ENCODE results near the gene IPO11.

Gene IPO11

GRCh38 chr5:62489471-62489870 is 76.9 kb downstream of the IPO11 start:
- no peaks in the 10 kb centered on the region for H4K20me1 ChIP-seq (ENCODE audit: insufficient read depth, low read length, poor library complexity, severe bottlenecking)
- H3K27me3 ChIP-seq (ENCODE audit: insufficient read depth, low read length, poor library complexity, severe bottlenecking): no peaks in the 10 kb centered on the region
- TF ChIP-seq, protein P1, sequence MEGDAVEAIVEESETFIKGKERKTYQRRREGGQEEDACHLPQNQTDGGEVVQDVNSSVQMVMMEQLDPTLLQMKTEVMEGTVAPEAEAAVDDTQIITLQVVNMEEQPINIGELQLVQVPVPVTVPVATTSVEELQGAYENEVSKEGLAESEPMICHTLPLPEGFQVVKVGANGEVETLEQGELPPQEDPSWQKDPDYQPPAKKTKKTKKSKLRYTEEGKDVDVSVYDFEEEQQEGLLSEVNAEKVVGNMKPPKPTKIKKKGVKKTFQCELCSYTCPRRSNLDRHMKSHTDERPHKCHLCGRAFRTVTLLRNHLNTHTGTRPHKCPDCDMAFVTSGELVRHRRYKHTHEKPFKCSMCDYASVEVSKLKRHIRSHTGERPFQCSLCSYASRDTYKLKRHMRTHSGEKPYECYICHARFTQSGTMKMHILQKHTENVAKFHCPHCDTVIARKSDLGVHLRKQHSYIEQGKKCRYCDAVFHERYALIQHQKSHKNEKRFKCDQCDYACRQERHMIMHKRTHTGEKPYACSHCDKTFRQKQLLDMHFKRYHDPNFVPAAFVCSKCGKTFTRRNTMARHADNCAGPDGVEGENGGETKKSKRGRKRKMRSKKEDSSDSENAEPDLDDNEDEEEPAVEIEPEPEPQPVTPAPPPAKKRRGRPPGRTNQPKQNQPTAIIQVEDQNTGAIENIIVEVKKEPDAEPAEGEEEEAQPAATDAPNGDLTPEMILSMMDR (conservative IDR thresholded peaks at IDR 0.05; ENCODE audit: low read length): no peak
- TF ChIP-seq EZH2phosphoT487 (IDR thresholded peaks at IDR 0.05; ENCODE audit: borderline replicate concordance): no peak
- no peak overlapping the region for H3K9ac ChIP-seq (ENCODE audit: low read depth, low read length, poor library complexity, severe bottlenecking)
- H3K79me2 ChIP-seq (ENCODE audit: insufficient read depth, low read length): no peaks in the 10 kb centered on the region
- no peak overlapping the region for H2AFZ ChIP-seq (ENCODE audit: low read length)
- no peaks in the 10 kb centered on the region for H3K9me3 ChIP-seq (ENCODE audit: insufficient read depth, low read depth, low read length)
- H3F3A ChIP-seq (ENCODE audit: low read depth): no peaks in the 10 kb centered on the region
- H3K4me3 ChIP-seq (ENCODE audit: low read length, poor library complexity, severe bottlenecking): no peak overlapping the region
- H3K4me1 ChIP-seq (ENCODE audit: insufficient read depth, low read length, poor library complexity, severe bottlenecking): no peaks in the 10 kb centered on the region
- peaks cover 20% of the 10 kb centered on the region; the same call in 1 of the 2 replicates for H3K36me3 ChIP-seq (ENCODE audit: insufficient read depth, low read length)
- H3K4me2 ChIP-seq (ENCODE audit: low read depth, low read length, poor library complexity, severe bottlenecking): no peak overlapping the region
- no peaks in the 10 kb centered on the region for H3K9me2 ChIP-seq (replicated peaks; ENCODE audit: low read depth, low read length)

DNA sequence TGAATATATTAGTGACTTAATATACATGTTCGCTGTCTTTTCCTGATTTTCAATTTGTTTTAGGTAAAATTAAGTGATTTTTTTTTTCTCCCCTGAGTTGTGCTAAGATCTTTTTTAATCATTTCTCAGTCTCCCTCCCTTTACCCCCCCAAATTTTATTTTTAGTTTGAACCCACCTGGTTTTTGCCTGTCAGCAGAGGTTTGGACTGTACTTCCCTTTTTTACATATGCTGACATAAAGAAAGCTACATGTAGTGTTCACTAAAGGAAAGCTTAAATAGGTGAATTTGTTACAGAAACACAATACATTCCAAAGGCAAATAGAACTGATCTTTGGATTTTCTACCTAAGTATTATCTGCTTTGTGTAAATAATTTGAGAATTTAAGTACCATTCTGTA is 82.2 kb downstream of the IPO11 start:
- Histone ChIP-seq H3K4me2 (ENCODE audit: low read depth, low read length, poor library complexity, severe bottlenecking) (no peak overlapping the region), H4K20me1 (ENCODE audit: insufficient read depth, low read length, poor library complexity, severe bottlenecking) (no peaks in the 10 kb centered on the region), H3K27me3 (ENCODE audit: insufficient read depth, low read length, poor library complexity, severe bottlenecking) (no peaks in the 10 kb centered on the region), H3K9me3 (ENCODE audit: insufficient read depth, low read depth, low read length) (no peaks in the 10 kb centered on the region), H2AFZ (ENCODE audit: low read length) (no peak overlapping the region), H3K9ac (ENCODE audit: low read depth, low read length, poor library complexity, severe bottlenecking) (no peak overlapping the region), H3K9me2 (replicated peaks; ENCODE audit: low read depth, low read length) (no peaks in the 10 kb centered on the region), H3K4me1 (ENCODE audit: insufficient read depth, low read length, poor library complexity, severe bottlenecking) (no peaks in the 10 kb centered on the region), H3F3A (ENCODE audit: low read depth) (no peaks in the 10 kb centered on the region), H3K4me3 (ENCODE audit: low read length, poor library complexity, severe bottlenecking) (no peak overlapping the region), H3K36me3 (ENCODE audit: insufficient read depth, low read length) (peaks cover 32% of the 10 kb centered on the region; the same call in 1 of the 2 replicates), H3K79me2 (ENCODE audit: insufficient read depth, low read length) (no peaks in the 10 kb centered on the region)
- TF ChIP-seq, protein P1 (conservative IDR thresholded peaks at IDR 0.05; ENCODE audit: low read length): no peak
- TF ChIP-seq EZH2phosphoT487 (IDR thresholded peaks at IDR 0.05; ENCODE audit: borderline replicate concordance): no peak

DNA sequence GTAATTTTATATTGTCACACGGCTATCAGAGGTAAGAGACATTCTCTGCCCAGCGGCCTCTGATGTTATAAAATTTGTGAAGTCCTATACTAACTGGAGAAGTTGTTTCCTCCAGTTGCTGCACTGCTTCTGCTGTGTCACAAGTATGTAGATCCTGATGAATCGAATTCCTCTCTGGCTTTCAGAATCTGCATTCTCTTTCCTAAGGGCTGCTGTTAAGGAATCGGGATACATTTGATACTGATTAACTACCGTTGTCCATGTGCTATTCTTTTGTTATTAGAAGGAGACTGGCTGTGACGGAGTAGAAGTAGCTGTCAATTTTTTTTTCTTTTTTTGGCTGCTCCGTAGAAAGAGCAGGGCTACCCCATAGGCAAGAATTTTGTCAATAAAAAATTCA is 84.3 kb downstream of the IPO11 start:
- Histone ChIP-seq H4K20me1 (ENCODE audit: insufficient read depth, low read length, poor library complexity, severe bottlenecking) (no peaks in the 10 kb centered on the region), H2AFZ (ENCODE audit: low read length) (no peak overlapping the region), H3K4me2 (ENCODE audit: low read depth, low read length, poor library complexity, severe bottlenecking) (no peak overlapping the region), H3K9me3 (ENCODE audit: insufficient read depth, low read depth, low read length) (no peaks in the 10 kb centered on the region), H3K9me2 (replicated peaks; ENCODE audit: low read depth, low read length) (no peaks in the 10 kb centered on the region), H3K27me3 (ENCODE audit: insufficient read depth, low read length, poor library complexity, severe bottlenecking) (no peaks in the 10 kb centered on the region), H3K79me2 (ENCODE audit: insufficient read depth, low read length) (no peaks in the 10 kb centered on the region), H3K36me3 (ENCODE audit: insufficient read depth, low read length) (peaks cover 29% of the 10 kb centered on the region; the same call in 1 of the 2 replicates), H3K4me1 (ENCODE audit: insufficient read depth, low read length, poor library complexity, severe bottlenecking) (no peaks in the 10 kb centered on the region), H3K4me3 (ENCODE audit: low read length, poor library complexity, severe bottlenecking) (no peak overlapping the region), H3F3A (ENCODE audit: low read depth) (no peaks in the 10 kb centered on the region), H3K9ac (ENCODE audit: low read depth, low read length, poor library complexity, severe bottlenecking) (no peak overlapping the region)
- TF ChIP-seq EZH2phosphoT487 (IDR thresholded peaks at IDR 0.05; ENCODE audit: borderline replicate concordance): no peak
- TF ChIP-seq, protein P1 (conservative IDR thresholded peaks at IDR 0.05; ENCODE audit: low read length): no peak

All from Loucy (cell line).